Vagina (tissue), 2 donors: Measurements from ENCODE around the gene DVL1. TPM values are rescaled to one million over a fixed set of nuclear protein-coding genes. Genes with fewer than 3 reads are reported as not detected.
"Not testable (repeated sequence)": the region's sequence is repeated elsewhere in the genome, so short reads cannot be mapped to it uniquely, and the experiment has no call there.

Experiments used
- DNase-seq, 2 donors: peaks; one replicate each; pipeline ENCODE4 v3.0.0-alpha.2; 2017; ENCODE audit errors: extremely low spot score in 2 of 2
- H3K27ac ChIP-seq: fragments of 200-600 bp; sonication (generic); one replicate; pipeline ENCODE4 v1.5.1; 2019
- H3K27me3 ChIP-seq: fragments of 200-600 bp; sonication (generic); one replicate; pipeline ENCODE4 v1.5.1; 2019
- H3K36me3 ChIP-seq, 2 donors: fragments of 200-600 bp; sonication (generic); one replicate each; pipeline ENCODE4 v1.5.1; 2017 to 2019
- H3K4me1 ChIP-seq: fragments of 200-600 bp; sonication (generic); one replicate; pipeline ENCODE4 v1.5.1; 2019
- H3K4me3 ChIP-seq, 2 donors: fragments of 200-600 bp; sonication (generic); 1 replicate in 1 of 2; 2 replicates in 1 of 2; pipeline ENCODE4 v1.5.1; 2016 to 2019
- H3K9me3 ChIP-seq: fragments of 200-600 bp; sonication (generic); one replicate; pipeline ENCODE4 v1.5.1; 2019
- CTCF ChIP-seq, 3 experiments: fragments of 450-650 bp in 2 of 3; fragments of 200-600 bp in 1 of 3; sonication (generic) in 1 of 3; IDR thresholded peaks; one replicate each; pipeline ENCODE4 v1.5.1; 2017 to 2019; ENCODE audit warnings: antibody characterized with exemption in 3 of 3, mild to moderate bottlenecking in 2 of 3, moderate library complexity in 2 of 3
- POLR2A ChIP-seq, 2 donors: fragments of 450-650 bp; IDR thresholded peaks; one replicate each; pipeline ENCODE4 v1.6.1; 2017; ENCODE audit warnings: antibody characterized with exemption in 2 of 2, mild to moderate bottlenecking in 2 of 2, moderate library complexity in 2 of 2
- POLR2AphosphoS5 ChIP-seq, 2 donors: sonication (generic); formaldehyde crosslinking; IDR thresholded peaks; one replicate each; pipeline ENCODE4 v1.9.0; 2017; ENCODE audit warnings: antibody characterized with exemption in 2 of 2, mild to moderate bottlenecking in 2 of 2, low read depth in 1 of 2; ENCODE audit not compliant: insufficient read depth in 1 of 2
- intact Hi-C: fragments of 100-400 bp; cut with DNase I; formaldehyde crosslinking; loops from one replicate; pipeline ENCODE4 v1.15.1; 2023
- total RNA-seq: library from RNA; depleted of rRNA; stranded (reverse); fragments of >200 nt; gene quantifications from one replicate; pipeline ENCODE4 v1.2.3, GENCODE V29; 2016

The DVL1 gene
- total RNA-seq, 1 donor from 2014 or later, result 72.4 TPM

GRCh38 chr1:1318777-1319645 lies 30.2 kb downstream of the DVL1 start:
- H3K4me3 ChIP-seq, result no peak overlapping the region
- intact Hi-C loops, result no loop called here

DNA sequence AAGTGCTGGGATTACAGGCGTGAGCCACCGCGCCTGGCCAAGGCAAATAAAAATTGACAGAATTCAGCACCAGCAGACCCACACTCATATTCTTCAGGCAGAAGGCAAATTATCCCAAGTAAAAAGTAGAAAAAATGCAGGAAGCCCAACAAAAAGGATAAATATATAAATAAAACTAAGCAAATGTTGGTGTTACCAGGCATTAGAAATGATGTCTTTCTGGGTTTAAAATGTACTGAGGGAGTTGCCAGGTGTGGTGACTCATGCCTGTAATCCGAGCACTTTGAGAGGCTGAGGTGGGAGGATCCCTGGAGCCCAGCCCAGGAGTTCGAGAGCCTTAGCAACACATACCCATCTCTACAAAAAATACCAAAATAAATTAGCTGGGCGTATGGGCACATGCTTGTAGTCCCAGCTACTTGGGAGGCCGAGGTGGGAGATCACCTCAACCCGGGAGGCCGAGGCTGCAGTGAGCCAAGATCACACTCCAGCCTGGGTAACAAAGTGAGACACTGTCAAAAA lies 31.0 kb downstream of the DVL1 start:
- H3K9me3 ChIP-seq, result no peaks in the 10 kb centered on the region
- peaks cover 0 to 33% of the 10 kb centered on the region in 2 donors for H3K36me3 ChIP-seq
- TF ChIP-seq POLR2A (IDR thresholded peaks at IDR 0.05), result no peak
- TF ChIP-seq POLR2AphosphoS5 (IDR thresholded peaks at IDR 0.05; ENCODE audit: insufficient read depth in 1 of 2, low read depth in 1 of 2), result peak; percentile 53 to 91
- peaks cover 49% of the 10 kb centered on the region for H3K4me1 ChIP-seq
- H3K4me3 ChIP-seq, result no peak overlapping the region
- DNase-seq, result no peak
- no peaks in the 10 kb centered on the region for H3K27me3 ChIP-seq
- H3K27ac ChIP-seq, result peak overlapping the region; percentile 72
- intact Hi-C loops, result no loop called here

More at GRCh38 chr1:1318777-1319645, 30.2 kb downstream of the DVL1 start:
- Histone ChIP-seq H3K4me1 (peaks cover 57% of the 10 kb centered on the region), H3K27ac (peak overlapping the region; percentile 72), H3K9me3 (no peaks in the 10 kb centered on the region), H3K27me3 (no peaks in the 10 kb centered on the region), H3K36me3 (peaks cover 0 to 25% of the 10 kb centered on the region in 2 donors)
- TF ChIP-seq POLR2A (IDR thresholded peaks at IDR 0.05), result no peak
- no peak for TF ChIP-seq POLR2AphosphoS5 (IDR thresholded peaks at IDR 0.05; ENCODE audit: insufficient read depth in 1 of 2, low read depth in 1 of 2)
- no peak for TF ChIP-seq CTCF (IDR thresholded peaks at IDR 0.05)
- no peak for DNase-seq

DNA sequence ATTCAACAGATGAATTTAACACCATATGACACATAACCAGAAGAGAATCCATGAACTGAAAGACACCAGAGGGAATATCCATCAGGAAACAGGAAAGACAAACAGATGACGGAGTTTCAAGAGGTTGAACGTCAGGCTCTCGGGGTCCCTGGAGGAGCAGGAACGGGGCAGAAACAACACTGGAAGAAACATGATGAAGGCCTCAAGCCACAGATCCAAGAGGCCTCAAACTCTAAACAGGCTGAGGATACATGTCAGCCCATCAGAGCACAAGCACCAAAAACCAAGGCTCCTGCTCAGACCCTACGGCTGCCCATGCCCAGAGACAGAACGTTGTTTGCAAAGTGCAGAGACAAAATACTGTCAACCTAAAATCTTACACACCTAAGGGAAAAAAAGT lies 31.8 kb downstream of the DVL1 start:
- Histone ChIP-seq H3K27me3 (no peaks in the 10 kb centered on the region), H3K4me3 (no peak overlapping the region), H3K27ac (peak overlapping the region; percentile 72), H3K4me1 (peaks cover 41% of the 10 kb centered on the region), H3K36me3 (peaks cover 0 to 41% of the 10 kb centered on the region in 2 donors), H3K9me3 (no peaks in the 10 kb centered on the region)
- TF ChIP-seq POLR2AphosphoS5 (IDR thresholded peaks at IDR 0.05; ENCODE audit: insufficient read depth in 1 of 2, low read depth in 1 of 2) (no peak), CTCF (IDR thresholded peaks at IDR 0.05) (no peak), POLR2A (IDR thresholded peaks at IDR 0.05) (no peak)
- intact Hi-C loops, result no loop called here
- DNase-seq, result no peak

GRCh38 chr1:1316199-1316598 lies 33.0 kb downstream of the DVL1 start:
- intact Hi-C loops, H3K27me3 ChIP-seq, DNase-seq, H3K9me3 ChIP-seq, H3K4me3 ChIP-seq: not testable (repeated sequence)
- Histone ChIP-seq H3K27ac (peak overlapping the region; percentile 72), H3K4me1 (peaks cover 30% of the 10 kb centered on the region), H3K36me3 (peaks cover 0 to 53% of the 10 kb centered on the region in 2 donors)

- no peak for DNase-seq
- intact Hi-C loops, result no loop called here
- Histone ChIP-seq H3K4me1 (peaks cover 24% of the 10 kb centered on the region), H3K27me3 (no peaks in the 10 kb centered on the region), H3K9me3 (no peaks in the 10 kb centered on the region), H3K27ac (no peak overlapping the region), H3K36me3 (peaks cover 0 to 54% of the 10 kb centered on the region in 2 donors), H3K4me3 (no peak overlapping the region)
- no peak for TF ChIP-seq CTCF (IDR thresholded peaks at IDR 0.05)
Observed at GRCh38 chr1:1315435-1315954, 33.7 kb downstream of the DVL1 start.
